ENCODE data around the gene TAPBP. TPM values are rescaled to one million over a fixed set of nuclear protein-coding genes. Genes with fewer than 3 reads are reported as not detected.
A peak's percentile ranks its signal among the peaks of the same experiment; 100 is the strongest.

Gene TAPBP
- total RNA-seq, 1 experiment from 2014 or later = 67.2 TPM

- Histone ChIP-seq H3K4me3 (ENCODE audit: low read length) (peak within 1 kb of the TSS; percentile 78), H3K9ac (ENCODE audit: low read length) (peak within 1 kb of the TSS; percentile 80), H2AFZ (ENCODE audit: low read length) (peak within 1 kb of the TSS; percentile 88), H3K27ac (ENCODE audit: low read length) (peak within 1 kb of the TSS; percentile 92), H3F3A (ENCODE audit: low read length, unreplicated experiment) (peaks cover 3% of the 10 kb centered on the region), H3K79me2 (ENCODE audit: low read length) (peaks cover 20% of the 10 kb centered on the region), H3K4me1 (ENCODE audit: insufficient read depth, low read length) (peaks cover 15% of the 10 kb centered on the region), H4K20me1 (ENCODE audit: low read length) (no peaks in the 10 kb centered on the region), H3K27me3 (ENCODE audit: low read length) (no peaks in the 10 kb centered on the region), H3K9me3 (ENCODE audit: low read length) (no peaks in the 10 kb centered on the region), H3K36me3 (ENCODE audit: low read depth, low read length) (peaks cover 3% of the 10 kb centered on the region; the same call in 1 of the 2 replicates), H3K9me2 (replicated peaks; ENCODE audit: low read length) (no peaks in the 10 kb centered on the region), H3K4me2 (ENCODE audit: low read length) (peak within 1 kb of the TSS; percentile 100)
- POLR2A ChIA-PET (ENCODE audit: unreplicated experiment) = interaction anchor here (1.1 kb wide), 1 partner anchor 19 kb away, joined by 16 read pairs; the partner anchor contains the start of gene ZBTB22
- TF ChIP-seq EZH2phosphoT487 (IDR thresholded peaks at IDR 0.05; ENCODE audit: borderline replicate concordance, low read length) (no peak), CTCF (conservative IDR thresholded peaks at IDR 0.05; ENCODE audit: low read depth, low read length) (no peak), EZH2 (IDR thresholded peaks at IDR 0.05; ENCODE audit: low read length, unreplicated experiment) (no peak)
- intact Hi-C loops (cut with micrococcal nuclease) = loop anchor here (1.0 to 5.0 kb wide), 4 partner anchors 10 to 108 kb away; partner anchors contain the start of genes PFDN6 and WDR46
- BruUV-seq (replicated peaks) = no TSS peak
- ATAC-seq = peak; percentile 32
- DNase-seq = peak; percentile 47
- CTCF ChIA-PET = no interaction called here
Measured at GRCh38 chr6:33298773-33299236, 15.1 kb downstream of the TAPBP start, which contains the start of gene RGL2. Gene RGL2 (minus strand): TSS chr6:33298942. CDS start chr6:33298610, 332 bp downstream.

- Histone ChIP-seq H3K4me3 (ENCODE audit: low read length) (peak overlapping the region; percentile 78), H3K9ac (ENCODE audit: low read length) (peak overlapping the region; percentile 80), H3K9me3 (ENCODE audit: low read length) (no peaks in the 10 kb centered on the region), H3K79me2 (ENCODE audit: low read length) (peaks cover 20% of the 10 kb centered on the region), H3K4me1 (ENCODE audit: insufficient read depth, low read length) (peaks cover 15% of the 10 kb centered on the region), H4K20me1 (ENCODE audit: low read length) (no peaks in the 10 kb centered on the region), H3K27ac (ENCODE audit: low read length) (peak overlapping the region; percentile 92), H2AFZ (ENCODE audit: low read length) (peak overlapping the region; percentile 88), H3F3A (ENCODE audit: low read length, unreplicated experiment) (peaks cover 3% of the 10 kb centered on the region), H3K9me2 (replicated peaks; ENCODE audit: low read length) (no peaks in the 10 kb centered on the region), H3K36me3 (ENCODE audit: low read depth, low read length) (no peaks in the 10 kb centered on the region), H3K4me2 (ENCODE audit: low read length) (peak overlapping the region; percentile 100), H3K27me3 (ENCODE audit: low read length) (no peaks in the 10 kb centered on the region)
- ChIA-PET CTCF (no interaction called here), POLR2A (ENCODE audit: unreplicated experiment) (interaction anchor here (0.6 kb wide), 3 partner anchors 381 to 1521 kb away, joined by 3 to 4 read pairs (median 4); partner anchors contain the start of gene VWA7)
- TF ChIP-seq CTCF (conservative IDR thresholded peaks at IDR 0.05; ENCODE audit: low read depth, low read length) = no peak
- no peak for TF ChIP-seq EZH2 (IDR thresholded peaks at IDR 0.05; ENCODE audit: low read length, unreplicated experiment)
- TF ChIP-seq EZH2phosphoT487 (IDR thresholded peaks at IDR 0.05; ENCODE audit: borderline replicate concordance, low read length) = no peak
- DNase-seq (peak; percentile 88), ATAC-seq (peak; percentile 54)
- intact Hi-C loops (cut with micrococcal nuclease) = loop anchor here (2.0 to 5.0 kb wide), 3 partner anchors 15 to 109 kb away; no protein-coding TSS in a partner anchor
- BruUV-seq (replicated peaks) = no TSS peak
Measured at GRCh38 chr6:33297956-33298772, 15.7 kb downstream of the TAPBP start.
